SU-DHL-6 (cell line): Measurements from ENCODE around the gene RAX2.

Experiments used
- EZH2phosphoT487 ChIP-seq: fragments of 200-600 bp; sonication (generic), shearing (Covaris generic); conservative IDR thresholded peaks from 2 replicates; pipeline ENCODE4 v1.6.1; 2018; ENCODE audit warnings: mild to moderate bottlenecking, antibody characterized with exemption, low read length, moderate library complexity, mixed read lengths
- TF ChIP-seq, protein P1 (sequence below): fragments of 200-600 bp; sonication (generic); IDR thresholded peaks from one replicate; pipeline ENCODE4 v1.5.1; 2017; ENCODE audit warnings: antibody characterized with exemption, mild to moderate bottlenecking, low read length, moderate library complexity; ENCODE audit not compliant: insufficient read depth, poor library complexity, severe bottlenecking

- TF ChIP-seq, protein P1, sequence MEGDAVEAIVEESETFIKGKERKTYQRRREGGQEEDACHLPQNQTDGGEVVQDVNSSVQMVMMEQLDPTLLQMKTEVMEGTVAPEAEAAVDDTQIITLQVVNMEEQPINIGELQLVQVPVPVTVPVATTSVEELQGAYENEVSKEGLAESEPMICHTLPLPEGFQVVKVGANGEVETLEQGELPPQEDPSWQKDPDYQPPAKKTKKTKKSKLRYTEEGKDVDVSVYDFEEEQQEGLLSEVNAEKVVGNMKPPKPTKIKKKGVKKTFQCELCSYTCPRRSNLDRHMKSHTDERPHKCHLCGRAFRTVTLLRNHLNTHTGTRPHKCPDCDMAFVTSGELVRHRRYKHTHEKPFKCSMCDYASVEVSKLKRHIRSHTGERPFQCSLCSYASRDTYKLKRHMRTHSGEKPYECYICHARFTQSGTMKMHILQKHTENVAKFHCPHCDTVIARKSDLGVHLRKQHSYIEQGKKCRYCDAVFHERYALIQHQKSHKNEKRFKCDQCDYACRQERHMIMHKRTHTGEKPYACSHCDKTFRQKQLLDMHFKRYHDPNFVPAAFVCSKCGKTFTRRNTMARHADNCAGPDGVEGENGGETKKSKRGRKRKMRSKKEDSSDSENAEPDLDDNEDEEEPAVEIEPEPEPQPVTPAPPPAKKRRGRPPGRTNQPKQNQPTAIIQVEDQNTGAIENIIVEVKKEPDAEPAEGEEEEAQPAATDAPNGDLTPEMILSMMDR: no peak
- no peak for TF ChIP-seq EZH2phosphoT487
Observed at GRCh38 chr19:3723110-3723488, 48.9 kb downstream of the RAX2 start.
